WTC11 (cell line): Measurements from ENCODE around the gene ALOX15.

Experiments
- CTCF ChIP-seq: fragments of 200-600 bp; IDR thresholded peaks from 2 replicates; pipeline ENCODE4 v1.8.0; 2022; ENCODE audit warnings: antibody characterized with exemption
- FOXJ3 ChIP-seq: sonication (generic); formaldehyde crosslinking; IDR thresholded peaks from 2 replicates; pipeline ENCODE4 v1.9.0; 2021; ENCODE audit warnings: missing genetic modification reagents, mild to moderate bottlenecking, borderline replicate concordance

- TF ChIP-seq FOXJ3 (CRISPR knock-in tag) (no peak), CTCF (no peak)
Measured at GRCh38 chr17:4602041-4602440, 39.4 kb downstream of the ALOX15 start.
